Renal pelvis (tissue), 12 donors: ENCODE data around the gene ARR3. TPM values are rescaled to one million over a fixed set of nuclear protein-coding genes. Genes with fewer than 3 reads are reported as not detected.
"Not testable (repeated sequence)": the region's sequence is repeated elsewhere in the genome, so short reads cannot be mapped to it uniquely, and the experiment has no call there.

Experiments
- DNase-seq: peaks from one replicate; pipeline ENCODE4 v3.0.0-alpha.2; 2013
- long read RNA-seq, 16 experiments: transcript quantifications; one replicate each; lab custom pipeline, GENCODE V29; 2026
- polyA plus RNA-seq, 3 donors: library from polyadenylated mRNA; unstranded; fragments of 120-200 nt; gene quantifications; one replicate each; pipeline ENCODE4 v1.2.1, GENCODE V29; 2013; ENCODE audit not compliant: insufficient read length in 3 of 3

ARR3 gene
- polyA plus RNA-seq = 1 to 10 TPM in 2 of 3 donors, under 1 TPM in 1; 0.51 to 1.7 (median 1.4) TPM
- long read RNA-seq, donor 1 = 0 reads
- long read RNA-seq, donor 2 = 0 reads
- long read RNA-seq, donor 3 = 0 reads
- long read RNA-seq, donor 4, partial matches to known transcripts = 99 of 99 reads
- long read RNA-seq, donor 4, other reads (novel, unspliced or antisense) = 0 of 99 reads
- long read RNA-seq, donor 5 = 0 reads
- long read RNA-seq, donor 6, partial matches to known transcripts = 25 of 62 reads
- long read RNA-seq, donor 6, other reads (novel, unspliced or antisense) = 37 of 62 reads
- long read RNA-seq, donor 7, partial matches to known transcripts = 17 of 61 reads
- long read RNA-seq, donor 7, other reads (novel, unspliced or antisense) = 44 of 61 reads
- long read RNA-seq, donor 8, partial matches to known transcripts = 0 of 9 reads
- long read RNA-seq, donor 8, other reads (novel, unspliced or antisense) = 9 of 9 reads
- long read RNA-seq, donor 9, partial matches to known transcripts = 36 of 88 reads
- long read RNA-seq, donor 9, other reads (novel, unspliced or antisense) = 52 of 88 reads
- long read RNA-seq, donor 10 = 0 reads
- long read RNA-seq, donor 11 = 0 reads
- long read RNA-seq, donor 12 = 0 reads
- long read RNA-seq, donor 13, partial matches to known transcripts = 57 of 78 reads
- long read RNA-seq, donor 13, other reads (novel, unspliced or antisense) = 21 of 78 reads
- long read RNA-seq, donor 14 = 0 reads
- long read RNA-seq, donor 15, partial matches to known transcripts = 60 of 133 reads
- long read RNA-seq, donor 15, other reads (novel, unspliced or antisense) = 73 of 133 reads
- long read RNA-seq, donor 16 = 0 reads

- no peak for DNase-seq
Measured at GRCh38 chrX:70268034-70268433, at the start of gene ARR3. TSS of gene ARR3 (plus strand) at chrX:70268334. CDS start at chrX:70269386, 1,052 bp downstream.

GRCh38 chrX:70219938-70220764, 48.0 kb upstream of the ARR3 start:
- no peak for DNase-seq

GRCh38 chrX:70226048-70226447, 42.1 kb upstream of the ARR3 start:
- DNase-seq = no peak

- no peak for DNase-seq
Measured at GRCh38 chrX:70226687-70227086, 41.4 kb upstream of the ARR3 start.

GRCh38 chrX:70231666-70232065, 36.5 kb upstream of the ARR3 start:
- no peak for DNase-seq

- DNase-seq = no peak
Measured at GRCh38 chrX:70234355-70234754, 33.8 kb upstream of the ARR3 start, which contains the start of gene AWAT1. TSS of gene AWAT1 (plus strand) at chrX:70234655. CDS start at chrX:70234696, 41 bp downstream.

- DNase-seq = no peak
Measured at GRCh38 chrX:70240751-70241150, 27.4 kb upstream of the ARR3 start.

GRCh38 chrX:70241501-70241900, 26.6 kb upstream of the ARR3 start:
- no peak for DNase-seq

- not testable (repeated sequence) for DNase-seq
Measured at GRCh38 chrX:70243601-70244000, 24.5 kb upstream of the ARR3 start.

GRCh38 chrX:70244881-70245280, 23.3 kb upstream of the ARR3 start:
- DNase-seq = no peak

GRCh38 chrX:70247252-70247651, 20.9 kb upstream of the ARR3 start:
- DNase-seq = no peak

GRCh38 chrX:70252491-70252890, 15.6 kb upstream of the ARR3 start:
- no peak for DNase-seq

GRCh38 chrX:70253377-70254062, 14.6 kb upstream of the ARR3 start:
- no peak for DNase-seq

- no peak for DNase-seq
Measured at GRCh38 chrX:70254063-70254400, 14.1 kb upstream of the ARR3 start.

- DNase-seq = no peak
Measured at GRCh38 chrX:70254909-70255308, 13.2 kb upstream of the ARR3 start.

GRCh38 chrX:70255452-70255851, 12.7 kb upstream of the ARR3 start:
- no peak for DNase-seq

GRCh38 chrX:70257423-70258288, 10.5 kb upstream of the ARR3 start:
- no peak for DNase-seq

- no peak for DNase-seq
Measured at GRCh38 chrX:70260104-70260503, 8.0 kb upstream of the ARR3 start, which contains the start of gene P2RY4. TSS of gene P2RY4 (minus strand) at chrX:70260204. CDS start at chrX:70259624, 580 bp downstream.

- DNase-seq = peak; percentile 17
Measured at GRCh38 chrX:70262952-70263567, 5.1 kb upstream of the ARR3 start.

- DNase-seq = no peak
Measured at GRCh38 chrX:70264784-70265183, 3.4 kb upstream of the ARR3 start.
